HG02970 (cell line): ENCODE results near the gene CHRM4.
"Not testable (repeated sequence)": the region's sequence is repeated elsewhere in the genome, so short reads cannot be mapped to it uniquely, and the experiment has no call there.

Experiments
- ATAC-seq: cut with Tn5 transposase; IDR thresholded peaks from one replicate; pipeline ENCODE4 v1.9.1; 2021; ENCODE audit warnings: mild to moderate bottlenecking, moderate library complexity, moderate number of reproducible peaks; ENCODE audit not compliant: unreplicated experiment, low FRiP score

The CHRM4 gene

DNA sequence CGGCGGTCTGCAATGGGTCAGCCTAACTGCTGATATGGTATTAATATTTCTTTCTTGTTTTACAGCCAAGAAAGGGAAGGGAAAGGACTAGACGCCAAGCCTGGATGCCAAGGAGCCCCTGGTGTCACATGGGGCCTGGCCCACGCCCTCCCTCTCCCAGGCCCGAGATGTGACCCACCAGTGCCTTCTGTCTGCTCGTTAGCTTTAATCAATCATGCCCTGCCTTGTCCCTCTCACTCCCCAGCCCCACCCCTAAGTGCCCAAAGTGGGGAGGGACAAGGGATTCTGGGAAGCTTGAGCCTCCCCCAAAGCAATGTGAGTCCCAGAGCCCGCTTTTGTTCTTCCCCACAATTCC, 8.2 kb downstream of the CHRM4 start:
- no peak for ATAC-seq

DNA sequence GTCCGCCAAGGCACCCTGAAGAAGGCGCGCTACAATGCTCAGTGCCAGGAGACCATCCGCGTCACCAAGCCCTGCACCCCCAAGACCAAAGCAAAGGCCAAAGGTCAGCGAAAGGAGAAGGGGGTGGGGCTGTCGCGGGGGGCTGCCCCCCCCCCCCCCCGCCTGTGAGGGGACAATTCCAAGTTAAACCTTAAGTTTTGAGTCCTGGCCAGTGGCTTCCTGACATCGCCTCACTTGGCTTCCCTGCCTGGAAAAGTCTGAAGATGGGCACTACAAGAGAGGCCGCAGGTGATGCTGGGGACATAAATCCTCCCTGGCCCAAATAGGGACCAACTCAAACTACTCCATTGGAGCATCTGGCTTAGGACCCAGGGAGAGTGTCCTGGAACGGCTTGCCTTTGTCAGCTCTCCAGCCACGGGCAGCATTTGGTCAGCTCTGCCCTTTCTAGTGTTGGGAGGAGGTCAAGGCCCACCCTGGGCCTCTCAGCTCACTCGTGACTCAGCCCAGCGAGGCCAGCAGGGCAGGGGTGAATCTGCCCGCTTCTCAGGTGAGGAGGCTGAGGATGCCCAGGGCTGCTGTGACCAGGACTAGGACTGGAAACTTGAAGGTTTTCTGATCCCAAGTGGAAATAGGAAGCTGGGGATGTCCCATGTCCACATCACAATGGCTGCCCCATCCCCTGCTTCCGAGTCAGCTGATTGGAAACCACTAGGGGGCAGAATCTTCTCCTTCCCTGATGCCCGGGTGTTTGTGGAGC, 8.8 kb downstream of the CHRM4 start:
- ATAC-seq: no peak

DNA sequence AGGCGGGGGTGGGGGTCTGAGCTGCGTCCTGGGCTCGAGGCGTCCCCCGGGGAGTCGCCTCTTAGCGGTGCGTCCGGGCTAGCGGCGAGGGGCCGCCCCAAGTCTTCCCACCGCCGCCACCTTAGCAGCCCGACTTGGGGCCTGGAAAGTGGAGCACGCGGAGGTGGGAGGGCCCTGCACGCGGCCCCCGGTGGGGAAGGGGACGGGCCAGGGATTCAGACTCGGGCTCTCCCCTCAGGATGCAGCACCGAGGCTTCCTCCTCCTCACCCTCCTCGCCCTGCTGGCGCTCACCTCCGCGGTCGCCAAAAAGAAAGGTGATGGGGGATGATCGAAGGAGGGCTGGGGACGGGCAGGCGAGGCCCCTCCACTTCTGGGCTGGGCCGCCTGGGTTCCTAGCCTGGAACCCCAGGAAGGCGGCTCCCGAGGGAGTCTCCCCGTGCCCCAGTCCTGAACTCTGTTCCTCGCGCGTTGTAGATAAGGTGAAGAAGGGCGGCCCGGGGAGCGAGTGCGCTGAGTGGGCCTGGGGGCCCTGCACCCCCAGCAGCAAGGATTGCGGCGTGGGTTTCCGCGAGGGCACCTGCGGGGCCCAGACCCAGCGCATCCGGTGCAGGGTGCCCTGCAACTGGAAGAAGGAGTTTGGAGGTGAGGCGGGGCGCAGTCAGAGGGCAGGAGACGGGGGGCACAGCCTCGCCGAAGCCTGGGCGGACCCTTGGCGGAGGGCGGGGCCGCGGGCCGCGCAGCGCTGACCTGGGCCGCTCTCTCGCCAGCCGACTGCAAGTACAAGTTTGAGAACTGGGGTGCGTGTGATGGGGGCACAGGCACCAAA, 9.5 kb downstream of the CHRM4 start:
- no peak for ATAC-seq

DNA sequence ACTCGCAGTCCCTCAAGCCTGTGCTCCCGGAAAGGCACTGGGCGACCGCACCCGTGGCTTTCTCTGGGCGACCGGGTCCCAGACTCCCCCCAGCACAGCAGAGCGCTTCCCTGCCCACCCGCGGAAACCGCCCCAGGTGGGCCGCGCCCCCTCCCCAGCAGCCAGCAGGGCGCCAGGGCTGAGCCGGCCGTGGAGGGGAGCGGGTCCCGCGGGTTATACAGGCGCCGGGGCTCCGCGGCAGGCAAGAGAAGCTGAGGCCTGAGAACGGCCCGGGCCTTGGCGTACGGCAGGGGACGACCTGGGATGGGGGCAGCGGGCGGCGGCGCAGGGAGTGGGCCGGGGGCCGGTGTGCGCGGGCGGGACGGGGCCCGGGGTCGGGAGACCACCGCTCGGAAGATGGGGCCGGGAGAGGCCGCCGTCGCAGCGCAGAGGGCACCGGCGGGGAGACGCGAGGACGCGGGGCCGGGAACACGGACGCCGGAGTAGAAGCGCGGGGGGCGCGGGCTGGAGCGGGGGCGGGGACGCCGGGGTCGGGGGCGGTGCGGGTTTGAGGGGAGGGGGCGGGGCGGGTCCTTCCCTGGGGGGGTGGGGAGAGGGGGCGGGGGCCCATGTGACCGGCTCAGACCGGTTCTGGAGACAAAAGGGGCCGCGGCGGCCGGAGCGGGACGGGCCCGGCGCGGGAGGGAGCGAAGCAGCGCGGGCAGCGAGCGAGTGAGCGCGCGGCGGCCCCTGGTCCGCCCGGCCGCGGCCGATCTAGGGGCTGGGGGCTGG, 10.3 kb downstream of the CHRM4 start, which contains the start of gene MDK:
Gene MDK (plus strand): TSS at position 622 of the 771 bp plus-strand sequence. CDS start 389 bp downstream, outside the sequence.
- ATAC-seq: no peak

DNA sequence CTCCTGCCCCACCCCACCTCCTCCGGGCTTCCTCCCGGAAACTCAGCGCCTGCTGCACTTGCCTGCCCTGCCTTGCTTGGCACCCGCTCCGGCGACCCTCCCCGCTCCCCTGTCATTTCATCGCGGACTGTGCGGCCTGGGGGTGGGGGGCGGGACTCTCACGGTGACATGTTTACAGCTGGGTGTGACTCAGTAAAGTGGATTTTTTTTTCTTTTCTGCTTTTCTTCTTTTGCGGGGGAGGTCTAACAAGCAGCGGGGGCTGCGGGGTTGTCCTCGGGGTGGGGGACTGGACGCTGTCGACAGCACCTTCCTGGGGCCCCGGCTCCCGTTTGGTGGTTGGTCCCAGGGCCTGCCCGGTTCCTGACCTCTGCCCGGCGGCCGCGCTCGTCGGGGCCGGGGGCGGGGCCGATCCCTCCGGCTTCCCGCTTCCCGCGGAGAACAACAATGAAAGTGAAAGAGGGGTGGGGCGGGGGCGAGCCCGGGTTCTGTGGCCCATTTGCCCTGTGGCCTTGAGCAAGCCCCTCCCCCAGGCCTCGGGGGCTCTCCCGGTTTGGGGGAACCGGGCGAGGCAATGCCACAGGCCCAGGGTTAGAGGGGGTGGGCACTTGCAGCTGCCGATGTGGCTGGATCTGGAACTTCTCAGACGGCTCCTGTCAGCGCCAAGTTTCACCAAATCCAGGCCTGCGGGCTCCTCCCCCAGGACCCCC, 11.1 kb downstream of the CHRM4 start:
- no peak for ATAC-seq

DNA sequence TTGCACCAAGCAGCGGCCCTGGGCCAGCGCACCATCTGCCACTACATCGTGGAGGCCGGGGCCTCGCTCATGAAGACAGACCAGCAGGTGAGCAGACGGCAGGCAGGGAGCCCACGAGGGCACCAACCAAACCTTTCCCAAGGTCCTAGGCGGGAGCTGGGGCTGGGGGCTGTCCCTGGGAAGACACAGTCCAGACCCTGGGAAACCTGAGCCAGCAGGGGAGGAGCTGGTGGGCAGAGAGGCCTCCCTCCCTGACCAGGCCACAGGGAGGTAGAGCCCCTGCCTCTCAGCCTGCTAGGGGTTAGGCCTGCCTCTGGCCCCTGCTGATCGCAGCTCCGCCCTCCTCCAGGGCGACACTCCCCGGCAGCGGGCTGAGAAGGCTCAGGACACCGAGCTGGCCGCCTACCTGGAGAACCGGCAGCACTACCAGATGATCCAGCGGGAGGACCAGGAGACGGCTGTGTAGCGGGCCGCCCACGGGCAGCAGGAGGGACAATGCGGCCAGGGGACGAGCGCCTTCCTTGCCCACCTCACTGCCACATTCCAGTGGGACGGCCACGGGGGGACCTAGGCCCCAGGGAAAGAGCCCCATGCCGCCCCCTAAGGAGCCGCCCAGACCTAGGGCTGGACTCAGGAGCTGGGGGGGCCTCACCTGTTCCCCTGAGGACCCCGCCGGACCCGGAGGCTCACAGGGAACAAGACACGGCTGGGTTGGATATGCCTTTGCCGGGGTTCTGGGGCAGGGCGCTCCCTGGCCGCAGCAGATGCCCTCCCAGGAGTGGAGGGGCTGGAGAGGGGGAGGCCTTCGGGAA, 11.9 kb downstream of the CHRM4 start:
- ATAC-seq: not testable (repeated sequence)

DNA sequence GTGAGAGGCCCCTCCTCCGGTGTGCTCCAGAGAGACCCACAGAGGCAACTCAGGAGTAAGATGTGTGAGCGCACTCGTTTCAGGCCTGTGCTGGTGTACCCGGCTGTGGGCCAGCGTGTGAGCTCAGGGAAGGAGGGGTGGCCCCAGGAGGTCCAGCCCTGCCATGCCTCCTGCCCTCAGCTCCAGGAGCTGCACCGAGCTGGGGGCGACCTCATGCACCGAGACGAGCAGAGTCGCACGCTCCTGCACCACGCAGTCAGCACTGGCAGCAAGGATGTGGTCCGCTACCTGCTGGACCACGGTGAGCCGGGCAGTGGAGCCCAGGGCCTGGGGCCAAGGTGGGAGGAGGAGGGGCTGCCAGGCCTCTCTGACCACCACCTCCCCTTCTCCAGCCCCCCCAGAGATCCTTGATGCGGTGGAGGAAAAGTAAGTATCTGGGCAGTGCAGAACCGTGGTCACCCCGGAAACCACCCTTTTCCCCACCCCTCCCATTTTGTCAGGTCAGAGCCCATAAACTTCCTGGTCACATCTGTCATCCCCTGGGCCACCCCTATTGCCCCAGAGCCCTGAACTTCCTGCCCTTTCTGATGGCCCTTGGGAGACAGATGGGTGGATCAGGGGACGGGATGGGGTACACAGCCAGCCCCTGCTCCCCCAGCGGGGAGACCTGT, 12.6 kb downstream of the CHRM4 start:
- ATAC-seq: no peak

DNA sequence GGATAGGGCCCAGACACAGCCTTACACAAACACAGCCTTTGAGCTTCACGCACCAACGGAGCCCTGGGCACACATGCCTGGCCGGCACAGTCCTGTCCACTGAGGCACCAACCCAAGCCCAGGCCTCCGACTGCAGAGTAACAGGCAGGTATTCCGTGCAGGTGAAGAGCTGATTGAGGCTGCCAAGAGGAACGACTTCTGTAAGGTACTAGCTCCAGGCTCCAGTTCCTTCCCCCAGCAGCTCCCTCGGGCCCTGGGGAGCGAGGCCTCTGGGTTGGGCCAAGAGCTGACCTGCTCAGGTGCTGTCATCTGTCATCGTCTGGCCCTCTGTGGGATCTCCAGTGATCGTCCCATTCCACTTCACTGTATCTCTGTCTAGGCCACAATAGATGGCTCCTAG, 13.3 kb downstream of the CHRM4 start:
- no peak for ATAC-seq

DNA sequence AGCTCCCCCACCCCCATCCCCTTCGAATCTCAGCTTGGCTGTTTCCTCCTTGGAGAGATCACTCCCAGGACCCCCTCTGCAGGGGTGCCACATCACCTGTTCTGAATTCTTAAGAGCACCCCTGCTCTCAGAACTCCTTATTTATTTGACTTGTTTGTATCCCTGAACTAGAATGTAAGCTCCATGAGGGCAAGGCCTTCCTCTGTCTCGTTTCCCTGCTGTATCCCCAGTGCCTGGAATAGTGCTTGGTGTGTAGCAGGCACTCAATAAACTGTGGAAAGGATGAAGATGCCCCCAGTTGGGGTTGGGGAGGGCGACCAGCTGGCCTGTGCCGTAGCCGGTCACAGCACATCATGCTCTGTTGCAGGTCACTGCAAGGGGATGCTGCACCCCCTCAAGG, 13.7 kb downstream of the CHRM4 start:
- ATAC-seq: no peak

DNA sequence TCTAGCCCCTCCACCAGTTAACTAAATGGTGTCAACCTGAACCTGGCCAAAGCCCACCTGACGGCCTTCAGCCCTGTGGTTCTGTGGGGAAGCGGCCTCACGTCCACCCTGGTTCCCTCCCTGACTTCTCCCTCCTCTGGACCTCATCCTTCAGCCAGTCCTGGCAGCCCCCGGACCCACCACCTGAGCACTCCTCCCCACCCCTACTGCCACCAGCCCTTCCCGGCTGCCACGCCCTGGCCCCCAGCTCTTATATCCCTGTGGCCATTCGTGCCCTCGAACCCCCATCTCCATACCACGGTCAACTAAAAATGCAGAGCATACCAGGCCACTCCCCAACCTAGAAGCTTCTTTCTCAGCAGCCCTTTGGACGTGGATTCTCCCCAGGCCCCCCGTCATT, 14.3 kb downstream of the CHRM4 start:
- no peak for ATAC-seq

DNA sequence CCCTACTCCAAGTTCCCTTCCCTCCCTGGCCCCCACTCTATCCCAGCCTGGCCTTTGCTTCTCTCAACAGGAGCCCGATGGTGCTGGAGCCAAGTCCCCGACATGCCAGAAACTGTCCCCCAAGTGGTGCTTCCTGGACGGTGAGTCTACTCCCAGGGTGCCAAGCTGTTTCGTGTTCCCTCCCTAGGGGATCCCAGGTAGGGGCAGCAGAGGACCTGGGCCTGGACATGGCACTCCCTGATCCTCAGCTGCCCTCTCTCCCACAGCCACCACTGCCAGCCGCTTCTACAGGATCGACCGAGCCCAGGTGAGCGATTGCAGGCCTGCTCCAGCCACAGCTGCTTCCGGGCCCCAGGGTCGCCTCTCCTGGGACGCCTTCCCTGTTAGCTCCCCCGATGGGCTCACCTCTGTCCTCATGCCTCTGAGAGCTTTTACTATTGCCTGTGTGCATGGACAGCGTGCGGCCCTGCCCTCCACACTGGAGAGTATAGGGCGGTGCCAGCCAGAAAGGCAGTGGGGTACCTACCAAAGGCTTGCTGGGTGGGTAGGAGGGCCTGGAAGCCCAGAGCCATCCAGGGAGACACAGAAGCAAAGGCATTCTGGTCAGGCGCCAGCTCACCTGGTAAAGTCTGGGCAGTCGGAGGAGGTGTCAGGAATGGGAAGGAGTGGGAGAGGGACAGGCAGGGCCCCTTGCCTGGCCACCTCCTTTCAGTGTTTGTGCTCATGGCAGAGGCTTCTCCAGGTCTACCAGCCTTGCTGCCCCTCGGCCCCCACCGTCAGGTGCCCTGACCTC, 15.1 kb downstream of the CHRM4 start:
- ATAC-seq: no peak

DNA sequence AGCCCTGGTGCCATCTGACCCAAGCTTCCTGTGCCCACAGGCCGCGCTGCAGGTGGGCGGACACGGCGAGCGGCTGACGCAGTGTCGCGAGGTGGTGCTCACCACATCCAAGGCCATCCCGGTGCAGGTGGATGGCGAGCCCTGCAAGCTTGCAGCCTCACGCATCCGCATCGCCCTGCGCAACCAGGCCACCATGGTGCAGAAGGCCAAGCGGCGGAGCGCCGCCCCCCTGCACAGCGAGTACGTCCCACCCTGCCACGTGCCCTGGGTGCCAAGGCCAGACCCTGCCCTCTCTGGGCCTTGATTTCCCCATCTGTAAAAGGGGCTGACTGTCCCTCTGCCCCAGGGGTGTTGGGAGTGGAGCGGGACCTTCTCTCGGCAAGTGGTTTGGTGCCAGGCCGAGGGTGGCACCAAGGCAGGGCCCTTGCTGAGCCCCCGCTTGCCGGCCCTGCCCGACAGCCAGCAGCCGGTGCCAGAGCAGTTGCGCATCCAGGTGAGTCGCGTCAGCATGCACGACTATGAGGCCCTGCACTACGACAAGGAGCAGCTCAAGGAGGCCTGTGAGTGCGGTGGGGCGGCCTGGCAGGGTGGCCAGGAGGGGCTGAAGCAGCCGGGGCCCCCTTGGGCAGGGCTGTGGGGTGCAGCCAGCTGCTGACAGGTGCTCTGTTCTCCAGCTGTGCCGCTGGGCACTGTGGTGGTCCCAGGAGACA, 16.0 kb downstream of the CHRM4 start:
- ATAC-seq: no peak

DNA sequence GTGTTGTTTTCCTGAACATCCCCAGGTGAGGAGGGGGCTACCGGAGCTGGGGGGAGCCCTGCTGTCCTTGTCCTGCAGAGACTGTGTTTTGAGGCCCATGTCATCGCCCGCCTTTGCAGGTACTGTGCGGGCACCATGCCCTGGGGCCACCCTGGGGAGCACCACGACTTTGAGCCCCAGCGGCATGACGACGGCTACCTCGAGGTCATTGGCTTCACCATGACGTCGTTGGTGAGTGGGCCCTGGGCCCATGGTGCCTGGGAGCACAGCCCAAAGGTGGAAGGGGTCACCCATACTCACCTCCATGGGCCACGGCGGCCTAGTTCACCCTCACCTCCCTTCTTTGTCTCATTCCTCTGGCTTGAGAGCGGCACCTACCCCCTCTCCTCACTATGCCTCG, 16.8 kb downstream of the CHRM4 start:
- ATAC-seq: no peak

DNA sequence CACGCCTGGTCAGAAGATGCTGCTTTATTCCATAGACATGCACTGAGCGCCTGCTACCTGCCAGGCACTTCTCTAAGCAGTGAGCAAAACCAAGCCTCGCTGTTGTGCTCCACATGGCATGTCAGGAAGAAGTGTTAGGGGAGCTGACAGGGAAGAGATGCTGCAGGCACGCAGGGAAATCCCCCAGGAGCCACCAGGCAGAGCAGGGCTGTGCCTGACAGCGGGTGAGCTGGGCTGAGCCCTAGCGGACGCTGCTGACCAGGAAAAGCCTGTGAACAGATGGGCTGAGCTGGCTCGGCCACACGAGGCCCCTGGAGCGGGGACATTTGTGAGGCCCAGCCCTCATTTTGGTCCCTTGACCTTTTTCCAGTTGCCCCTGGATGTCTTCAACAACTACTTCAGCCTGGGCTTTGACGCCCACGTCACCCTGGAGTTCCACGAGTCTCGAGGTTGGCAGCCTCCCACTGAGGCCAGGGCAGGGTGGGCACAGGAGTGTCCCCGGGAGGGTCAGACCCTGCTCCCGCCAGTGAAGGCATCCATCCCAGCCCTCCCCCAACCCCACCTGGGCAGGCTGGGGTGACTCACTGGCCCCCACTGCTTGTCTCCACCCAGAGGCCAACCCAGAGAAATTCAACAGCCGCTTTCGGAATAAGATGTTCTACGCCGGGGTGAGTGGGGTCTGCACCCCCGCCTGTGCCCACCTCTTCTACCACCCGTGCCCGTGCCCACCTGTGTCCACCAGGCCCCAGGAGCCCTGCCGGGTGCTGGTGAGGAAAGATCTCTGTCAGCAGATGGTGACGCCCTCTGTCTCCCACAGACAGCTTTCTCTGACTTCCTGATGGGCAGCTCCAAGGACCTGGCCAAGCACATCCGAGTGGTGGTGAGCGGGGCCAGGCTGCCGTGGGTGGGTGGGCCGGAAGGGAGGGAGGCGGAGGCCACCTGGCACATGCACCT, 17.5 kb downstream of the CHRM4 start:
- ATAC-seq: no peak

DNA sequence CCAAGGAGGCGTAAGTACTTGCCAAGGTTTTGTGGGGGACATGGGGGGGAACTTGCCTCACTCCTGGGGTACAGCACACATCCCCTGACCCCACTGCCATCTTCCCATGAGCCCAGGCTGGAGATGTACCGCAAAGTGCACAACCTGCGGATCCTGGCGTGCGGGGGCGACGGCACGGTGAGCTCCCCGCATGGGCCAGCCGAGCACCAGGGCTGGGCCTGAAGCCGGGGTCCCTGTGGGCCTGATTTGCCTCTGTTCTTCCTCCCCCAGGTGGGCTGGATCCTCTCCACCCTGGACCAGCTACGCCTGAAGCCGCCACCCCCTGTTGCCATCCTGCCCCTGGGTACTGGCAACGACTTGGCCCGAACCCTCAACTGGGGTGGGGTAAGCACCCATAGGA, 19.1 kb downstream of the CHRM4 start:
- ATAC-seq: not testable (repeated sequence)

DNA sequence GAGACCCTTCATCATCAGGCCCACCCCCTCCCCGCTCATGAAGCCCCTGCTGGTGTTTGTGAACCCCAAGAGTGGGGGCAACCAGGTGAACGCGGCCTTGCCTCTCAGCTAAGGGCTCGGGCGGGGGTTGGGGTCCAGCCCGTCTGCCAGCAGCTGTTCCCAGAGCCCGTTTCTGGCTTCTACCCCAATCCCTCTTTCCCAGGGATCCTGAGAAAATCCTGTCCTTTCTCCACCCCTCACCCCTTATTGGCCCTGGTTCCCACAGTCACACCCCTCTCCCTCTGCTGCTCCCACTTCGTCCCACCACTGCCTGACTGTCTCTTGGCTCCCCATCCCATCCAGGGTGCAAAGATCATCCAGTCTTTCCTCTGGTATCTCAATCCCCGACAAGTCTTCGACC, 19.5 kb downstream of the CHRM4 start:
- no peak for ATAC-seq

DNA sequence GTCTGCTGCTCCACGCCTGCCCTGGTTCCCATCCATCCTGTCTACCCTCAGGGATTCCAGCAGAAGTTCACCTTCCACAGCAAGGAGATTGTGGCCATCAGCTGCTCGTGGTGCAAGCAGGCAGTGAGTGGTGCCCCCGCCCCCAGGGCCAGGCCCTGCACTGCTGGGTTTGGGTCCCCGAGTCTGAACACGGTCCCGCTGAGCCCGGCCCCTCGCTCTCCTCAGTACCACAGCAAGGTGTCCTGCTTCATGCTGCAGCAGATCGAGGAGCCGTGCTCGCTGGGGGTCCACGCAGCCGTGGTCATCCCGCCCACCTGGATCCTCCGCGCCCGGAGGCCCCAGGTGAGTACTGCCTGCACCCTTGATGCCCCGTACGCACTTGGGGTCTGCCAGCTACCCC, 20.3 kb downstream of the CHRM4 start:
- not testable (repeated sequence) for ATAC-seq
